ENCODE measurements around the gene ING3. TPM values are rescaled to one million over a fixed set of nuclear protein-coding genes. Genes with fewer than 3 reads are reported as not detected.

The ING3 gene
- total RNA-seq, 1 donor from 2014 or later, result 13.4 TPM

GRCh38 chr7:120949998-120950538 lies 509 bp upstream of the ING3 start:
- peaks cover 43% of the 10 kb centered on the region for H3K4me1 ChIP-seq
- peaks cover 19% of the 10 kb centered on the region for H3K36me3 ChIP-seq
- no peaks in the 10 kb centered on the region for H3K9me3 ChIP-seq (replicated peaks)
- intact Hi-C loops (cut with micrococcal nuclease), result no loop called here
- no peaks in the 10 kb centered on the region for H3K27me3 ChIP-seq (ENCODE audit: low read depth)
- DNase-seq, result no peak
- peak overlapping the region; percentile 75 for H3K4me3 ChIP-seq
- no peak for TF ChIP-seq CTCF (IDR thresholded peaks at IDR 0.05; ENCODE audit: borderline replicate concordance)
- H3K27ac ChIP-seq (replicated peaks), result peak overlapping the region; percentile 98

- intact Hi-C loops (cut with micrococcal nuclease), result no loop called here
- no peaks in the 10 kb centered on the region for H3K27me3 ChIP-seq (ENCODE audit: low read depth)
- H3K27ac ChIP-seq (replicated peaks), result peak overlapping the region; percentile 98
- no peak for TF ChIP-seq CTCF (IDR thresholded peaks at IDR 0.05; ENCODE audit: borderline replicate concordance)
- H3K4me3 ChIP-seq, result peak overlapping the region; percentile 75
- H3K9me3 ChIP-seq (replicated peaks), result no peaks in the 10 kb centered on the region
- no peak for DNase-seq
- H3K4me1 ChIP-seq, result peaks cover 44% of the 10 kb centered on the region
- H3K36me3 ChIP-seq, result peaks cover 31% of the 10 kb centered on the region
Observed at GRCh38 chr7:120951309-120951699, 727 bp downstream of the ING3 start.

GRCh38 chr7:120951826-120952225 lies 1.2 kb downstream of the ING3 start:
- intact Hi-C loops (cut with micrococcal nuclease), result no loop called here
- H3K36me3 ChIP-seq, result peaks cover 36% of the 10 kb centered on the region
- peak overlapping the region; percentile 98 for H3K27ac ChIP-seq (replicated peaks)
- H3K9me3 ChIP-seq (replicated peaks), result no peaks in the 10 kb centered on the region
- no peaks in the 10 kb centered on the region for H3K27me3 ChIP-seq (ENCODE audit: low read depth)
- no peak for DNase-seq
- H3K4me1 ChIP-seq, result peaks cover 44% of the 10 kb centered on the region
- H3K4me3 ChIP-seq, result peak overlapping the region; percentile 75
- TF ChIP-seq CTCF (IDR thresholded peaks at IDR 0.05; ENCODE audit: borderline replicate concordance), result no peak

GRCh38 chr7:120955577-120956149 lies 5.1 kb downstream of the ING3 start:
- TF ChIP-seq CTCF (IDR thresholded peaks at IDR 0.05; ENCODE audit: borderline replicate concordance), result no peak
- intact Hi-C loops (cut with micrococcal nuclease), result no loop called here
- Histone ChIP-seq H3K9me3 (replicated peaks) (no peaks in the 10 kb centered on the region), H3K36me3 (peaks cover 62% of the 10 kb centered on the region), H3K27ac (replicated peaks) (no peak overlapping the region), H3K27me3 (ENCODE audit: low read depth) (no peaks in the 10 kb centered on the region), H3K4me3 (no peak overlapping the region), H3K4me1 (peaks cover 38% of the 10 kb centered on the region)
- no peak for DNase-seq

GRCh38 chr7:120959929-120960484 lies 9.4 kb downstream of the ING3 start:
- H3K27ac ChIP-seq (replicated peaks), result no peak overlapping the region
- no peaks in the 10 kb centered on the region for H3K27me3 ChIP-seq (ENCODE audit: low read depth)
- peaks cover 26% of the 10 kb centered on the region for H3K4me1 ChIP-seq
- no peak for TF ChIP-seq CTCF (IDR thresholded peaks at IDR 0.05; ENCODE audit: borderline replicate concordance)
- DNase-seq, result no peak
- intact Hi-C loops (cut with micrococcal nuclease), result no loop called here
- no peaks in the 10 kb centered on the region for H3K9me3 ChIP-seq (replicated peaks)
- peaks cover 49% of the 10 kb centered on the region for H3K36me3 ChIP-seq
- no peak overlapping the region for H3K4me3 ChIP-seq
